ENCODE results near the gene BMS1.
"Not testable (repeated sequence)": the region's sequence is repeated elsewhere in the genome, so short reads cannot be mapped to it uniquely, and the experiment has no call there.

Gene BMS1

DNA sequence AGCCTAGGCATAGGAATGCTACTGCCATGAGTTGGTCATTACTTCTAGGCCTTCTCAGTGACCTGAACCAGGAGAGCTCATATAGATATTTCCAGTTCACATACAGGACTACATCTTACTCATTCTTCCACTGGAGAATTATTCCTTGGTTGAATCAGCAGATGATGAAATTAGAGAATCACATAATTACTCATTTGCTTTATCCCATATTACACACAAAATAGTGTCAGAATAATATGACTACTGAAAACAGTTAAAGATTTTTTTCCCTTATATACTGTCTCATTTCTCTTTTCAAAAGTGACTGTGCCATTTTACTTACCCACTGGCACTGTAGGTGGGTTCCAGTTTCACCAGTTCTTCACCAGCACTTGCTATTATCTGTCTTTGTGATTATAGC is 18.5 kb downstream of the BMS1 start:
- DNase-seq (ENCODE audit: low read depth) = no peak

DNA sequence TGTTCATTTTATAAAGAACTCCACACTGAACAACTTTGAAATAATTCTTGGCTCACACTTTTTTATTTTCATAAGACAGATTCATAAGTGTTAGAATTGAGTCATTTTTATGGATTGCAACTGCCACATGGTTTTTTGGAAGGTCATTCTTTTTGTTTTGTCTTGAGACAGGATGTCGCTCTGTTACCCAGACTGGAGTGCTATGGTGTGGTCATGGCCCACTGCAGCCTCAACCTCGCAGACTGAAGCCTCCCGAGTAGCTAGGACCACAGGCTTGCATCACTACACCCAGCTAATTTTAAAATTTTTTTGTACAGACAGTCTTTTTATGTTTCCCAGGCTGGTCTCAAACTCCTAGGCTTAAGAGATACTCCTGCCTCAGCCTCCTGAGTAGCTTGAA is 20.3 kb downstream of the BMS1 start:
- DNase-seq (ENCODE audit: low read depth) = no peak

DNA sequence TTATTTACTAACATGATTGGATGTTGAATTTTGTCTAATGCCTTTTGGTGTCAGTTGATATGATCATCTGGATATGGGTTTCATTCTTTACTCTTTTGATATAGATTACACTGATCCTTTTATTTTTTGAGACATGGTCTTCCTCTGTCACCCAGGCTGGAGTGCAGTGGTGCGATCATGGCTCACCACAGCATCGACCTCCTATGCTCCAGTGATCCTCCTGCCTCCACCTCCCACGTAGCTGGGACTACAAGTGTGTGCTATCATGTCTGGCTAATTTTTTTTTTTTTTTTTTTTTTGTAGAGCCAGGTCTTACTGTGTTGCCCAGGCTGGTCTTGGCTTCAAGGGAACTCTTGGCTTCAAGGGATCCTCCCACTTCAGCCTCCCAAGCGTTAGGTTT is 27.1 kb downstream of the BMS1 start:
- DNase-seq (ENCODE audit: low read depth) = no peak

DNA sequence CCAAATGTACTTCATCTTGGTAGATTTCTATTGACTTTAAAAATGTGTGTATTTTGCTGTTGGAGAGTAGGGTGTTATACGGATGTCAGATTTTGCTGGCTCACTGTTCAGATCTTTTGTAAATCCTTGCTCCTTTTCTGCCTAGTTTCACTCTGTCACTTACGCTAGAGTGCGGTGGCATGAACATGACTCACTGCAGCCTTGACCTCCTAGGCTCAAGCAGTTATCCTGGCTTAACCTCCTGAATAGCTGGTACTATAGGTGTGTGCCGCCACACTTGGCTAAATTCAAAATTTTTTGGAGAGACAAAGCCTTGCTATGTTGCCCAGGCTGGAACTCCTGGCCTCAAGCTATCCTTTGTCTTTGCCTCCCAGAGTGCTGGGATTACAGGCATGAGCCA is 29.4 kb downstream of the BMS1 start:
- DNase-seq (ENCODE audit: low read depth) = no peak

DNA sequence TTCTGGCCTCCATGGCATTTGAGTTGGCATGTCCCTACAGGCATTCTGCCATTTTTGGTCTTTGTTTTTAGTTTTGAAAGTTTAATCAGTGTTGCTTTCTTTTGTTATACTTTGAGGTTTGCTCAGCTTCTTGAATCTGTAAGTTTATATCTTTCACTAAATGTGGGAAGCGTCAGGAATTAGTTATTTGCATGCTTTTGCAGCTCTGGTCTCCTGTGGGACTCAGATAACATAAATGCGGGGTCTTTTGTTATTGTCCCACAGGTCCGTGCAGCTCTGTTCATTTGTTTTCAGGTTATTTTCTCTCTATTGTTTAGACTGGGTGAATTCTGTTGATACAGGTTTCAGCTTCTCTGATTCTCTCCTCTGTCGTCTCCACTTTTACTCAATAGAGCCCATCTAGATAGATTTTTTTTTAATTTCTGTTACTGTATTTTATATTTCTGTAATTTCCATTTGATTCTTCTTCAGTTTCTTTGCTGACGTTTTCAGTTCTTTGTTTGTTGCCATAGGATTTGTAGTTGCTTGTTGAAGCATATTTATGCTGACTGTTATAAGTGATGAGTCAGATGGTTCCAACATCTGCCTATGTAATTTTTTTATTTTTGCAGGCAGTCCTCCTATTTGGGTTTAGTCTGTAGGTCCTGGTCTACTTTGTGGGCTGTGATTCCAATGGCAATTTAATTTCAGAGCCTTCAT is 31.5 kb downstream of the BMS1 start:
- DNase-seq (ENCODE audit: low read depth) = not testable (repeated sequence)

DNA sequence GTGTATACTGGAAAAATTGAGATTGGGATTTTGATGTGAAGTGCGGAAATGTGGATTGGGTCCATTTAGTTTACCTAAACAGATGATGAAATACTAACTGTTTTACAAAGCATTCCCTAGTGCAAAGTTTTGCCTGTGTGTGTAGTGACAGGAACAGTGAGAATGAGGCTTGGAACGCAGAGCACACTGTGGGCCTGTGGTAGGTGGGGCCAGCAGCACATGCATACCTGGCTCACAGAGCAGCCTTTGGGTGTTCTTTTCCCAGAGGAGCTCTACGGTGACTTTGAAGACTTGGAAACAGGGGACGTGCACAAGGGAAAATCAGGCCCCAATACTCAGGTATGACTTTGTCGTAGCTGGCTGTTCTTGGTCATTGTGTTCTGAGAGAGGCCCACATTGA is 33.7 kb downstream of the BMS1 start:
- DNase-seq (ENCODE audit: low read depth) = not testable (repeated sequence)

DNA sequence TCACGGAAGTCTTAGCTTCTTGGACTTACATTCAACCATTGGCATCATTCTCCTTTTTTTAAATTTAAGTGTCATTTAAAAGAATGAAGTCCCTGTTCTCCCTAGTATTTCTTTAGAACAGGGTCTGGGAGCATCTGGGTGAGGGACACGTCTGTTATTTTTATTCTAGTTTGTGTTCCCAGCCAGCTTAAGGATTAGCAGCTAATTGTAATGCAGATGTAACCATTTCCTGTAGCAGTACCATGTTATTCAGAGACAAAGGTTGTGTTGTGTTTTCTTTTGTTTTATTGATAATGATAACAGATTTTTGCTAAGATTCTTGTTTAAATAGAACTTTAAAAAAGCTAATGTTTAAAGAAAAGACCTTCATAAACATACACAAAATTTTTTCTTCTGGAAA is 34.3 kb downstream of the BMS1 start:
- DNase-seq (ENCODE audit: low read depth) = no peak

DNA sequence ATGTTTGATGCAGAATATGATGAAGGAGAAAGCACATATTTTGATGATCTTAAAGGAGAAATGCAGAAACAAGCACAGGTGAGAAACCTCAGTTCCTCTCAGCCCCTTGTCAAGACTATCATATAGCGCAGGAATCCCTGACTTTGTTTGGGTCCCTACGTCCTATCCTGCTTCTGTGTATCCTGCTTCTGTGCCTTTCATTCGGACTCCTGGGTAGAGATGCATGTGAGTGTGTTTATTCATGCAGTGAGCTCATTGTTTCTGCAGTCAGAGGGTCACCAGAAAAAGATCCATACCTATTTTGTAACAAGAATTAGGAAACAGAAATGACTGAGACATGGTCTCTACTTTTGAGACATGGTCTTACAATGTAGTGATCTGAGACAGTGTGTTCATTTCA is 34.8 kb downstream of the BMS1 start:
- DNase-seq (ENCODE audit: low read depth) = not testable (repeated sequence)

DNA sequence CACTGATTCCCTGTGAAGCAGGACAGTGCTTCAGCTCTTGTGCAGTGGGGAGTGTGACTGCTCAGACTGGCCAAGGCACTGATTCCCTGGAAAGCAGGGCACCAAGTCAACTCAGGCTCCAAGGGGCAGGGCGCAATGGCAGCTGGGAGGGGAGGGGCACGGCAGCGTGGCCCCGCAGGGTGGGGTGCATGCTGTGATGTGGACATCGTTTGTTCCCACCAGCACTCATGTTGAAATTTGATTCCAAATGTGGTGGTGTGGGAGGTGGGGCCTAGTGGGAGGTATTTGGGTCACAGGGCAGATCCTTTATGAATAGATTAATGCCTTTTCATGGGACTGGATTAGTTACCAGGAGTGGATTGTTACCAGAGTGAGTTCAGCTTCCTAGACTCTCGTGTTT is 44.2 kb downstream of the BMS1 start:
- DNase-seq (ENCODE audit: low read depth) = not testable (repeated sequence)

DNA sequence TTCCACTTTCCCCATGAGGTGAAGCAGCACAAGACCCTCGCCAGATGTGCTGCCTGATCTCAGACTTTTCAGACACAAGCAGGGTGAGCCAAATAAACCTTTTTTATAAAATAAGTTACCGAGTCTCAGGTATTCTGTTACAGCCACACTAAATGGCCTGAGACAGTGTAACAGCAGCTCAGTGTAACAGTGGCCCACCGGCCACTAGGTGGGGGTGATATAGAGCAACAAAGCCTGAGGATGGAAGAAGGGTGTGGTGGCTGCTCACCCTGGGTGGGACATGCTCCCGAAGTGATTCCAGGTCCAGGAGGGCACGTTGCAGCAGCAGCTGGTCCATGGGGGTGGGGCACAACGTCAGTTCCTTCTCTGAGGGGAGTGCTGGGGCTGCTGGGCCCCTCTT is 44.6 kb downstream of the BMS1 start:
- no peak for DNase-seq (ENCODE audit: low read depth)

DNA sequence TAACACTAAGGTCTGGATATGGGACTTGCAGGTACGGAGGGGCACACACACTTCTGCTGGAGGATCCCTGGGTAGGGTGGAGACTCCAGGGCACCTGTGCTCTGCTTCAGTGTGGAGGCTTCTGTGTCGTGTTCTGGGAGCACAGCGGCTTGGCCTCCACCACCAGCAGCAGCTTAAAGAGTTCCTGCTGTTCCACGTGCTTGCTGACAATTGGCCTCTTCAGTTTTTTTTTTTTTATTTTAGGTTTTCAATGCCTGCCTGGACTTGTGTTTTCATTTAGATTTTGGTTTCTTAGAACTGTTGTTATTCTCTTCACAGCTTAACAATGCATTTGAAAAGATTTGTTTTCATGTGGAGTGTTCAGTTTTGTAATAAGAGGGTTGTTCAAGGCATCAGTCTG is 45.8 kb downstream of the BMS1 start:
- not testable (repeated sequence) for DNase-seq (ENCODE audit: low read depth)

DNA sequence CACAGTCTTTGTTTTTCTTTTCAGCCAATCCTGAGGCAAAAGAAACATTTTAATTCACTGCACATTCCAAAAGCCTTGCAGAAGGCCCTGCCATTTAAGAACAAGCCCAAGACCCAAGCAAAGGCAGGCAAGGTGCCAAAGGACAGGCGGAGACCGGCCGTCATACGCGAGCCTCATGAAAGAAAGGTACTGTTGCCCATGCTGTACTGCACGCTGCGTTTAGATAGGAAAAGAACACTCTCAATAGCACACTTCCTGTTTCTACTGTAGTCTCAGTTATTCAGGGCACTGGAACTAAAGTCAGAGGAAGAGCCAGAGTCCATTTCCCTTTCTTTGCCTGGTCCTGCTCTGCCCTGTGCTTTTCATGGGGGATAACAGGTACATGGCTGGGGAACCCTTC is 47.6 kb downstream of the BMS1 start:
- no peak for DNase-seq (ENCODE audit: low read depth)

DNA sequence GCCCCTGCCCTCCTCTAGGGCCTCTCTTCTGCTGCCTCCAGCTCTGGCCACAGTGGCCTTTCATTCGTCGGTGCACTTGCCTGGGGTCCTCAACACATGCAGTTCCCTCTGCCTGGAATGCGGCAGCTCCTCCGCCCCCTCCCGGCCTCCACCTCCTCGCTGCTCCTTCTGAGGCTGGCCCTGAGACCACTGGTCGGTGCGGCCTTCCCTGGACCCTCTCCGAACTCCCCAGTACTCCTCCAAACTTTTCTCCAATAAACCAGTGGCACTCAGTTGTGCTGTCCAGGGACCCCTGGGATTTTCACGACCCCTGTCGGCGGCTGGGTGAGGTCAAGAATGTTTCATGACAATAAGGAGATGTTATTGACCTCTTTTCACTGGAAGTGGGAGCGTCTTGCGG is 53.5 kb downstream of the BMS1 start:
- no peak for DNase-seq (ENCODE audit: low read depth)

DNA sequence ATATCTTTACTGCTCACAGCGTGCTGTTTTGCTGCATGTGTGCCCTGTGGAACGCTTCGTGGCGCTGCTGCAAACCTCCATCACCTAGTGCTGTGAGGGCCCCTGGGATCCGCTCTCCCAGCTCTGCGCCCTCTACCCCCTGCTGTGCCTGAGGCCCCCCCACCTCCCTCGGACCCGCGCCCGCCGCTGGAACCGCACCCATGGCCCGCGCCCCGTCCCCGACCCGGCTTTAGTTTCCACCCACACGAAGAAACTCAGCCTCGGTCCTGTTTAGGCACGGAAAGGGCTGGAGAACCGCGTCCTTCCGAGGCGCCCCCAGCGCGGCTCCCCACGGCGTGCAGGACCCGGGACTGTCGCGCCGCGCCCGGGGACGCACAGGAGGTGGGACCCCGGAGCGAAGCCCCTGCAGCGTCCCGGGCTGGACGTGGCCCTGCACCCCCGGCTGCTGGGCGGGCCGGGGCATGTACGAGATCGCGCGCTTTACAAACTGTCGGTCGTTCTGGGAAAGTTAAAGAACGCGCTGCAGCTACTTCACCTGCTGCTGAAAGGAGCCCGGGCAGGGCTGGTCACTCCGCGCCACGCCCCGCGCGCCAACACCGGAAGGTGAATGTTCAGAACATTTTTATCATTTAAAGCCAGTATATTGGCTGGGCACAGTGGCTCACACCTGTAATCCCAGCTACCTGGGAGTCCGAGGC is 54.3 kb downstream of the BMS1 start:
- DNase-seq (ENCODE audit: low read depth) = no peak

DNA sequence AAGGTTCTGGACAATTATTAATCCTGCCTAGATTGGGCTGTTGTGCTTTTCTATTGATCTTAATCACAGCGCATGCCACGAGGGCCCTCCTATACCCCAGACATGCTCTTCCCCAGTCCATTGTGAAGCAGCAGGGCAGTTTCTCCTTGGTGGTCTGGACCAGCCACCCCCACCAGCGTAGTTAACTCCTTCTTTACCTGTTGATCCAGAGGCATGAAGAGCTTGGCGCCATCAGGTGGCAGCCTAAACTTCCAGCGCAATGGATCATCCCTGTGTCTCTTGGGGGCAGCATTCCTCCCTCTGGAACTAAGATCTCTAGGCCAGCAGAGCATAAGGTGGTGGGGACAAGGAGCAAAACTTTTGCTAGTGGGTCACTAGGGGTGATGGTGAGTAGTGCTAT is 62.2 kb downstream of the BMS1 start:
- DNase-seq (ENCODE audit: low read depth) = not testable (repeated sequence)

DNA sequence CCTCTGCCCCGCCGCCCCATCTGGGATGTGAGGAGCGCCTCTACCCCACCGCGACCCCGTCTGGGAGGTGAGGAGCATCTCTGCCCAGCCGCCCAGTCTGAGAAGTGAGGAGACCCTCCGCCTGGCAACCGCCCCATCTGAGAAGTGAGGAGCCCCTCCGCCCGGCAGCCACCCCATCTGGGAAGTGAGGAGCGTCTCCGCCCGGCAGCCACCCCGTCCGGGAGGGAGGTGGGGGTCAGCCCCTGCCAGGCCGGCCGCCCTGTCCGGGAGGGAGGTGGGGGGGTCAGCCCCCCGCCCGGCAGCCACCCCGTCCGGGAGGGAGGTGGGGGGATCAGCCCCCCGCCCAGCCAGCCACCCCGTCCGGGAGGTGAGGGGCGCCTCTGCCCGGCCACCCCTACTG is 64.7 kb downstream of the BMS1 start:
- not testable (repeated sequence) for DNase-seq (ENCODE audit: low read depth)

DNA sequence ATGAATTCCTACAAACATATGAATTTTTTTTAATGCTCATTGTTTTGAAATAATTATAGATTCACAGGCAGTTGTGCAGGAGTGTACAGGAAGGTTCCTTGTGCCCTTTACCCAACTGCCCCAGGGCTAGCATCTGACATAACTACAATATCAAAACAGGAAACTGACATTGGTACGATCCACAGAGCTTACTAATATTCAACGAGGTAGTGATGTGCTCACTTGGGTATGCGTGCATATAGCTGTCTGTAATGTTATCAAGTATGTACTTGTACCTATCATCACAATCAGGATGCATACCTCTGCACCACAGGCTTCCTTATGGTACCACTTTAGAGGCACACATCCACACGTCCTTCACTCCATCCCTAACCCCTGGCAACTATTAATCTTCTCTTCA is 68.3 kb downstream of the BMS1 start:
- DNase-seq (ENCODE audit: low read depth) = no peak

DNA sequence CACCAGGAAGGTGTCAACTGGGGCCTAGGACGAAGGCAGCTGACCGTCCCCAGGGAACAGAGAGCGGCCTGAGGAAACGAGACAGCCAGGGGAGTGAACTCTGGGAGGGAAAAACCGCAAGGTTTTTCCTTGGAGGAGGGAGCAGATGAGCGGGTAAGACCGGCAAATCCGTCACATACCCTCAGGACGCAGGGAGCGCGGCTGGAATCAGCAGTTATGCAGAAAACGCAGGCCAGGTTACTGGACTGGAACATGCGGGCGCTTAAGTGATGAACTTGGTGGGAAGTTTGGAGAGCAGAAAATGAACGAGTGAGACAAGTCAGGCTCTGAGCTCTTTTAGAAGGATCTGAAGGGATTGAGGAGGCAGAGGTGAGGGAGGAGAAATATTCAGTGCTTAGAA is 76.7 kb downstream of the BMS1 start:
- no peak for DNase-seq (ENCODE audit: low read depth)

DNA sequence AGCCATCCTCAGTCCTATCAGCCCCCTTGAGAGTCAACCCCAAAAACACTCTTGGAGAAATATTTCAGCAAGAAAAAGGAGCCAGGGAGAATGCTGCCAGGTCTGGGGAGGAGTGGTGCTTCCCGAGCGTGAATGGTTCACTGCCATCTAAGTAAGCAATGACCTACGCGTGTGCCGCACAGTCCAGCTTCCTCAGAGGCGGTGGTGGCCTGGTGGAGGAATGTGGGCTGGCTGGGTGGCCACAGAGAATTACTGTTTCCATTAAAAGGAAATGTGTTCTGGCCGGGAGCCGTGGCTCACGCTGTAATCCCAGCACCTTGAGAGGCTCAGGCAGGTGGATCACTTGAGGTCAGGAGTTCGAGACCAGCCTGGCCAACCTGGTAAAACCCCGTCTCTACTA is 77.4 kb downstream of the BMS1 start:
- DNase-seq (ENCODE audit: low read depth) = not testable (repeated sequence)

DNA sequence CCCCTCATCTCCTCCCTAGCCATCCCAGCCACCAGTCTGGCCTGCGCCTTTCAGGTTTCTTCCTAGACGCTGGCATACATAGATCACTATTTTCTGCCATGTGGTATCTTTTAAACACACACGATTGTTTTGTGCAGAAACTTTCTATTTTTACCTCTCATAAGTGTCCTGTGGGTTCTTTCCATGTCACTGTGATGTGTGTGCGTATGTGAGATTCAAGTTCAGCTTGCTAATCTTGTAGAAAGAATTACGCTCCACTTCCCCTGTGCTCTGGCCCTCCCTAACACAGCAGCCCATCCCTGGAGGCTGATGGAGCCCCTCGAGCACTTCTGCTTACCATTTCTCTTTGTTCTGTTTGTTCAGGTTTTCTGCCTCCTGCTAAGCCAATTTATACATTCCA is 80.2 kb downstream of the BMS1 start:
- DNase-seq (ENCODE audit: low read depth) = not testable (repeated sequence)

DNA sequence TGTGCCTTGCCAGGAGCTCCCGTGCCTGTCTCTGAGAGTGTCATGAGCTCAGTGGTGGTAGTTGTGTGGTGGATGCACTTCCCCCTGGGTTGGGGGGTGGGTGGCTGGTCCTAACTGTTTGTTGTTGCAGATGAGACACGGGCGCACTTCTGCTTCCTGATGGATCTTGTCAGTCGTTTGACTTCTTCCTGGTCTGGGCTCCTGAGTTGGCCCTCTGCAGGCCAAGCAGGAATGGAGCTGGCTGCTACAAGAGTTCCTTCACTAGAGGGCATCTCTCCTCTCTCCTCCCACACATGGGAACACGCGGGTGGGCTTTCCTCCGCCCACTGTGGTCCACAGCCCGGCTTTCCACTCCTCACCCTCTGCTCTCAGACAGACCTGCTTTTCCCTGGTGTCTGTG is 82.0 kb downstream of the BMS1 start:
- no peak for DNase-seq (ENCODE audit: low read depth)

DNA sequence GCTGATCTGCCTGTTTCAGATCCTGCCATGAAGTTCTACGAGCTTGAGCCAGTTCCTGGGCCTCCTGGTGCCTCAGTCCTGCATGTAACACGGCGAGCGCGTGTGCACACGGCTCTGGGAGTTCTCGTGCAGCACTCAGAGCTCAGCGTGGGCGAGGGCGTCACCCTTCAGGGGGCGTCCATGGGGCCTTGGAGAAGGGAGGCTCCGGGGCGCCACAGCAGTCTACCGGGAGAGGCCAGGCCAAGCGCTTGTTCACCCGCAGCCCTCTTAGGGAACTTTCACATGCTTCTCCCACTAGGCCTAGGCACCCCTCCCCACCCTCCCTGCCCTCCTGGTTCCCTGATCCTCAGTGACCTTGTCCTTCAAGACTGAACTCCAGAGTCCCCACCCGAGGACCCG is 83.1 kb downstream of the BMS1 start:
- no peak for DNase-seq (ENCODE audit: low read depth)

DNA sequence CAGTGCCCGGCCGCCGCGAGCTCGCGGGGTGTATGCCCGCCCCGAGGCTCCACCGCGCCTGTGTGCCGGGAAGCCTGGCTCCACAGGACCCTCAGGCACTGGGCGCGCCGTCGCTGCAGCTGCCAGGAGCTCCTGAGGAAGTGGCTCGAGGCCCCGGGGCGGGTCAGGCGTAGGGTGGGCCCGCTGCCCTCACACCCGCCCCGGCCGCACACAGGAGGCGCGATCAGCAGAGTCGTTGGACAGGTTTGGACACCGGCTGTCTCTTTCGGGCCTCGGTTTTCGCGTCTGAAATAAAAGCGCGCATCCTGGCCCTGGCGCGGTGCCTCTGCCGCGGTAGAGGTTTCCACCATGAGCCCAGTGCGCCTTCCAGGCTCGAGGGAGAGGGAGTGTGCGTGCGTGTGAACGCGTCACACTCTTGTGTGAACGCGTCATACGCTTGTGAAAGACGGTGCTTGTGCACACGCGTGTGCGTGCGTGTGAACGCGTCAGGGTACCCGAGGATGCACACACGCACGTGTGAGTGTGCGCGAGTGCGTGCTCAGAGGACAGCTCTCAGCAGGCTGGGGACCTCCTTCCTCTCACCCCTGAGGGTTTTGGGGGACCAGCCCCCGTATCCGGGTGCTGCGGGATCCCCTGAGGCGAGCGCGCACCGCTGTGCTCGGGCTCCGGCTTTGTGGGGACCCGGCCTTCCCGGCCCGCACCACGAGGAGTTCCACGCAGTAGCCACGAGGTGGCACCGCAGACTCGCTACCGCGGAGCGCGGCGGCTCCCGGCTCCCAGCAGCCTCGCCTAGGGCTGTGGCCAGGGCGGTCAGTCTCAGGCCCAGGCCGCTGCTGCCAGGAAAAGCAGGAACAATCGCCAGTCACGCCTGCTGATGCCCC is 83.8 kb downstream of the BMS1 start:
- no peak for DNase-seq (ENCODE audit: low read depth)
